Measurements from ENCODE around the gene TM4SF4. TPM values are rescaled to one million over a fixed set of nuclear protein-coding genes. Genes with fewer than 3 reads are reported as not detected.

The TM4SF4 gene
- total and polyA plus RNA-seq, 2 experiments from 2014 or later, result not detected

DNA sequence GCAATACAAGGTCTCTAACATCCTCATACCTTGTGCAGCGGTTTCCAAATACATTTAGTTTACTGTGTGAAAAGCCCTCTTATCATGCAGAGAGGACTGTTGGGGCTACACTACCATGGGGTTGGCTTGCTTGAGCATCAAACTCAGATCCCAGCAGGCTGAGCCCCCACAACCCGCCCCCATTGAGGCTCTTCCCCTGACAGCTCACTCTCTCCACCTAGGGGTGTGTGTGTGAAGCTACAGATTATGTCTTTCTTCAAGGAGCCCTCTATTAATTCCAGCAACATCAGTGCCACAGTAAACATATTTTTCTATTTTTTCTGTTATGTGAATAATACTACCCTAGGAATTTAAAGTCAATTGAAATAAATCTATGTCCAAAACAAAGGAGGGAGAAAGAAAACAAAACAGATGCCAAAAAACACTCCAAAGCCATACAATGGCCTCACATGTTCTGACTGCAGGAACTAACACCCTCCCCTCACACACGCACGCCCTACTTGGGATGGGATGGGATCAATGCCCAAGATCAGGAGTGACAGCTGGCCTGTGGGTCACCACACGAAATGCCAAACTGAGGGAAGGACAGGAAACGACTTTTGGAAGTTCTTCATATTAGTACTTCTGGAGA, 14.7 kb downstream of the TM4SF4 start:
- TF ChIP-seq JUNB (IDR thresholded peaks at IDR 0.05; ENCODE audit: unreplicated experiment) (no peak), EZH2 (IDR thresholded peaks at IDR 0.05; ENCODE audit: low read depth, unreplicated experiment) (no peak)
- TF ChIP-seq, protein P1, sequence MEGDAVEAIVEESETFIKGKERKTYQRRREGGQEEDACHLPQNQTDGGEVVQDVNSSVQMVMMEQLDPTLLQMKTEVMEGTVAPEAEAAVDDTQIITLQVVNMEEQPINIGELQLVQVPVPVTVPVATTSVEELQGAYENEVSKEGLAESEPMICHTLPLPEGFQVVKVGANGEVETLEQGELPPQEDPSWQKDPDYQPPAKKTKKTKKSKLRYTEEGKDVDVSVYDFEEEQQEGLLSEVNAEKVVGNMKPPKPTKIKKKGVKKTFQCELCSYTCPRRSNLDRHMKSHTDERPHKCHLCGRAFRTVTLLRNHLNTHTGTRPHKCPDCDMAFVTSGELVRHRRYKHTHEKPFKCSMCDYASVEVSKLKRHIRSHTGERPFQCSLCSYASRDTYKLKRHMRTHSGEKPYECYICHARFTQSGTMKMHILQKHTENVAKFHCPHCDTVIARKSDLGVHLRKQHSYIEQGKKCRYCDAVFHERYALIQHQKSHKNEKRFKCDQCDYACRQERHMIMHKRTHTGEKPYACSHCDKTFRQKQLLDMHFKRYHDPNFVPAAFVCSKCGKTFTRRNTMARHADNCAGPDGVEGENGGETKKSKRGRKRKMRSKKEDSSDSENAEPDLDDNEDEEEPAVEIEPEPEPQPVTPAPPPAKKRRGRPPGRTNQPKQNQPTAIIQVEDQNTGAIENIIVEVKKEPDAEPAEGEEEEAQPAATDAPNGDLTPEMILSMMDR (conservative IDR thresholded peaks at IDR 0.05; ENCODE audit: low read depth in 2 of 2), result peak; percentile 89
- H3K4me1 Mint-ChIP-seq, result peaks cover 8% of the 10 kb centered on the region
- peaks cover 7% of the 10 kb centered on the region for H3K27me3 Mint-ChIP-seq (ENCODE audit: insufficient read depth, low read depth, poor library complexity)
- H3K79me2 ChIP-seq (replicated peaks; ENCODE audit: insufficient read depth), result no peaks in the 10 kb centered on the region
- DNase-seq (ENCODE audit: low spot score) (peak; percentile 80), ATAC-seq (peak; percentile 88)
- H3K4me3 Mint-ChIP-seq, result no peak overlapping the region
- H3K4me2 ChIP-seq, result no peak overlapping the region
- no peaks in the 10 kb centered on the region for H3F3A ChIP-seq (replicated peaks; ENCODE audit: low read depth)
- no peaks in the 10 kb centered on the region for H3K4me1 ChIP-seq (ENCODE audit: insufficient read depth)
- no peaks in the 10 kb centered on the region for H3K36me3 Mint-ChIP-seq (ENCODE audit: low read depth)
- no peaks in the 10 kb centered on the region for H3K27me3 ChIP-seq (ENCODE audit: insufficient read depth)
- H3K9me2 ChIP-seq (ENCODE audit: insufficient read depth), result no peaks in the 10 kb centered on the region
- H3K4me3 ChIP-seq, result no peak overlapping the region
- H3K9me3 Mint-ChIP-seq, result no peaks in the 10 kb centered on the region
- H3K27ac ChIP-seq (ENCODE audit: low read depth), result no peak overlapping the region
- H4K20me1 ChIP-seq (replicated peaks; ENCODE audit: insufficient read depth), result no peaks in the 10 kb centered on the region; the same call in 1 of the 2 replicates
- H2AFZ ChIP-seq, result no peak overlapping the region
- H3K27ac Mint-ChIP-seq, result no peak overlapping the region
- H3K36me3 ChIP-seq (ENCODE audit: insufficient read depth), result no peaks in the 10 kb centered on the region

DNA sequence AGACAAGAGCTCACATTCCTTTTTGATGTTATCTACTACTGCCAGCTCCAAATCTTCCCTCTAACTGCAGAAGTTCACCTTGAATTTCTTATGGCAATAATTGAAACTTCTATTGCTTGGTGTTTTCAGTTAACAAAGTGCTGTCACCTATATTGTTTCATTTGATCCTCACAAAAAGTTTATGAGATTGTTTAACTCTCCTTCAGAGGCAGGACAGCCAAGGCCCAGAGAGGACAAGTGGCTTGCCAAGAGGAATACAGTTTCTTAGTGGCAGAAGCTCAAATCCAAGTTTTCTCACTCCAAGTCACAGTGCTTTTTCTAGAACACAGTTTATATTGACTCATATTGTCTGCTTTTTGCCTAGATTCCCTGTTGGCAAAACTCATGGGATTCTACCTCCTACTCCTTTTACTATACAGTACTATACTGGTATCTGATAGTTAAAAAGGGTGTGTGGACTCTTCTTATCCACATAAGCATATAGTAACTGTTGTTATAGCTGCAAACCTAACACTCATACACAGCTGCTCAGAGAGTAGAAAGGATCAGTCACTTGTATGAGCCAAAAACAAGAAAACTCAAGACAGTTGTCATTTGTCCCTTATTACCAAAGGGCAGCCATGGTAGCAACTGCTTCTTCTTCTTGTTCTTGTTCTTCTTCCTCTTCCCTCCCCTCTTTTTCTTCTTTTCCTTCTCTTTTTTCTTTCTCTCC, 15.9 kb downstream of the TM4SF4 start:
- H3K27me3 ChIP-seq (ENCODE audit: insufficient read depth), result no peaks in the 10 kb centered on the region
- no peak overlapping the region for H3K4me3 ChIP-seq
- no peaks in the 10 kb centered on the region; the same call in 1 of the 2 replicates for H4K20me1 ChIP-seq (replicated peaks; ENCODE audit: insufficient read depth)
- H3K4me2 ChIP-seq, result no peak overlapping the region
- H3K9me2 ChIP-seq (ENCODE audit: insufficient read depth), result 0 out of 2 replicates have a peak, but pooled peaks cover 6% of the 10 kb centered on the region
- ATAC-seq (no peak), DNase-seq (ENCODE audit: low spot score) (no peak)
- H3K79me2 ChIP-seq (replicated peaks; ENCODE audit: insufficient read depth), result no peaks in the 10 kb centered on the region
- Mint-ChIP-seq H3K27ac (no peak overlapping the region), H3K4me3 (no peak overlapping the region), H3K9me3 (no peaks in the 10 kb centered on the region), H3K36me3 (ENCODE audit: low read depth) (no peaks in the 10 kb centered on the region), H3K27me3 (ENCODE audit: insufficient read depth, low read depth, poor library complexity) (peaks cover 7% of the 10 kb centered on the region), H3K4me1 (peaks cover 8% of the 10 kb centered on the region)
- no peaks in the 10 kb centered on the region for H3K4me1 ChIP-seq (ENCODE audit: insufficient read depth)
- H3K36me3 ChIP-seq (ENCODE audit: insufficient read depth), result no peaks in the 10 kb centered on the region
- H3F3A ChIP-seq (replicated peaks; ENCODE audit: low read depth), result no peaks in the 10 kb centered on the region
- no peak overlapping the region for H3K27ac ChIP-seq (ENCODE audit: low read depth)
- H2AFZ ChIP-seq, result no peak overlapping the region
- TF ChIP-seq EZH2phosphoT487 (IDR thresholded peaks at IDR 0.05; ENCODE audit: unreplicated experiment) (no peak), CREB1 (CRISPR knock-in tag; IDR thresholded peaks at IDR 0.05; ENCODE audit: low read depth) (no peak), POLR2AphosphoS5 (IDR thresholded peaks at IDR 0.05; ENCODE audit: low read depth) (no peak), ZNF114 (CRISPR knock-in tag; IDR thresholded peaks at IDR 0.05) (no peak)
- TF ChIP-seq, protein P2, sequence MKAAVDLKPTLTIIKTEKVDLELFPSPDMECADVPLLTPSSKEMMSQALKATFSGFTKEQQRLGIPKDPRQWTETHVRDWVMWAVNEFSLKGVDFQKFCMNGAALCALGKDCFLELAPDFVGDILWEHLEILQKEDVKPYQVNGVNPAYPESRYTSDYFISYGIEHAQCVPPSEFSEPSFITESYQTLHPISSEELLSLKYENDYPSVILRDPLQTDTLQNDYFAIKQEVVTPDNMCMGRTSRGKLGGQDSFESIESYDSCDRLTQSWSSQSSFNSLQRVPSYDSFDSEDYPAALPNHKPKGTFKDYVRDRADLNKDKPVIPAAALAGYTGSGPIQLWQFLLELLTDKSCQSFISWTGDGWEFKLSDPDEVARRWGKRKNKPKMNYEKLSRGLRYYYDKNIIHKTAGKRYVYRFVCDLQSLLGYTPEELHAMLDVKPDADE (IDR thresholded peaks at IDR 0.05), result no peak
- TF ChIP-seq, protein P1 (conservative IDR thresholded peaks at IDR 0.05; ENCODE audit: low read depth in 2 of 2), result no peak

Data from GM23338 (cell line).